AG08395 (cell line): Measurements from ENCODE around the gene C11orf21.
A peak's percentile ranks its signal among the peaks of the same experiment; 100 is the strongest.
"Not testable (repeated sequence)": the region's sequence is repeated elsewhere in the genome, so short reads cannot be mapped to it uniquely, and the experiment has no call there.

Source experiments
- DNase-seq: peaks from one replicate; pipeline ENCODE4 v3.0.0; 2012; ENCODE audit warnings: mixed read lengths, low spot score

The C11orf21 gene

DNA sequence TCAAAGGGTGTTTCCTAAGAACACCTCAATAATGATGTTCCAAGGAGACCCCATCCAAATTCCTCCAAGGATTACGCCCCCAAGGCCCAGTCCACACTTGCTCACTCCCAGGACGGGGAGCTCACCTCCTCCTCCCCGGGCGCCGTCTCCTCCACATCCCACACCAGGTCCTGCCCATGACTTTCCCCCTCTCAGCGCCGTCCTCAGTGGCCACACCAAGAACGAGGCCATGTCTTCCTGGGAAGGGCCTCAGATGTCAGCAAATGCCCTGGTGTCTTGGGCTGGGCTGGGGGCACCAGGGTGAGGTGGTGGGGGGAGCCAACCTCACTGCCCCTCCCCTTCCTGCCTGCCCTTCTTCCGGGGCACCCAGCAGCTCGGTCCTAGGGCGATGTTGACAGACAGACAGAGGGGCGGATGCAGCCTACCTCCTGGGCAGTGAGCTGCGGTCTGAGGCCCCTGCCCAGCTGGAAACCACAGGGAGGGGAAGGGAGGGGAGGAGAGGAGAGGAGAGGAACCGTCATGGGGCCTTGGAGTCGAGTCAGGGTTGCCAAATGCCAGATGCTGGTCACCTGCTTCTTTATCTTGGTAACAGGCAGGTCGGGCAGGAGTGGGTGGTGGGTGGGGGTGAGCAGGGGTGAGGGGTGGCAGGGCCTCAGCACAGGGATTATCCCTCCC is at the start of gene C11orf21, which contains the start of gene TSPAN32:
TSS of gene C11orf21 (minus strand) at position 288 of the 675 bp plus-strand sequence. CDS start at position 178, 110 bp downstream.
TSS of gene TSPAN32 (plus strand) at position 383 of the 675 bp plus-strand sequence. CDS start at position 520, 137 bp downstream.
- DNase-seq: no peak

- DNase-seq: no peak
Measured at GRCh38 chr11:2348986-2349385, 47.3 kb upstream of the C11orf21 start.

GRCh38 chr11:2347308-2347830 is 45.7 kb upstream of the C11orf21 start:
- DNase-seq: no peak

- no peak for DNase-seq
Measured at GRCh38 chr11:2346586-2347307, 45.0 kb upstream of the C11orf21 start.

- DNase-seq: no peak
Measured at GRCh38 chr11:2346014-2346413, 44.3 kb upstream of the C11orf21 start.

DNA sequence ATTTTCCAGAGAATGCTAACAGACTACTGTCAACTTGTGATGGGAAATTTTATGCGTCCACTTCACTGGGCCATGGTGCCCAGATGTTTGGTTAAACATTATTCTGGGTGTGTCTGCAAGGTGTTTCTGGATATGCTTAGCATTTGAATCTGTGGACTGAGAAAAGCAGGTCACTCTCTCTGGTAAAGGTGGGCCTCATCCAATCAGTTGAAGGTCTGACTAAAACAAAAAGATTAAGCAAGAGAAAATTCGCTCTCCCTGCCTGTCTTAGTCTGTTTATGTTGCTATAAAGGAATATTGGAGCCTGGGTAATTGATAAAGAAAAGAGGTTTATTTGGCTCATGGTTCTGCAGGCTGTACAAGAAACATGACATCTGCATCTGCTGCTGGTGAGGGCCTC is 43.3 kb upstream of the C11orf21 start:
- no peak for DNase-seq

DNA sequence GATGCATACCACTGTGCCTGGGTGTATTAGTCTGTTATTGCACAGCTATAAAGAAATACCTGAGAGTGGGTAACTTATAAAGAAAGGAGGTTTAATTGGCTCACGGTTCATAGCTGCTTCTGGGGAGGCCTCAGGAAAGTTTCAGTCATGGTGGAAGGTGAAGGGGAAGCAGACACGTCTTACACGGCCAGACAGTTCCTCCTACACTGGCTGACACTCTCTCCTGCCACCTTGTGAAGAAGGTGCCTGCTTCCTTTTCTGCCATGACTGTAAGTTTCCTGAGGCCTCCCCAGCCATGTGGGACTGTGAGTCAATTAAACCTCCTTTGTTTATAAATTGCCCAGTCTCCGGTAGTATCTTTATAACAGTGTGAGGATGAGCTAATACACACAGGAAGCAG is 41.8 kb upstream of the C11orf21 start:
- no peak for DNase-seq

- DNase-seq: no peak
Measured at GRCh38 chr11:2342981-2343380, 41.3 kb upstream of the C11orf21 start.

DNA sequence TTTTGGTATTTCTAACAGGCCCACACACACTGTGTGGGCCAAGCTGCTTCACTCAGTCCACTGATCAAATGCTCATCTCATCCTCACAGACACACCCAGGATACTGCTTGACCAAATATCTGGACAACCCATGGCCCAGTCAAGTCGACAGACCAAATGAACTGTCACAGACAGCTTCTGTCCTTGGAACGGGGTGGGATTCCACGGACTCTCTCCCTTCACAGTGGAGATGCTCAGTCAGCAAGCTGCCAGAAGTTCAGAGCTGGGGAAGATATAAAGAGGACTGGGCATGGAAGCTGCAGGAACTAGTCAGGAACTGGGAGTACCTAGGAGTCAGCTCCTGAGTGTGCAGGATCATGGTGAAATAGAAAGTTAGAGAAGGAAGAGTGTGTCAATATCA is 40.8 kb upstream of the C11orf21 start:
- DNase-seq: no peak

DNA sequence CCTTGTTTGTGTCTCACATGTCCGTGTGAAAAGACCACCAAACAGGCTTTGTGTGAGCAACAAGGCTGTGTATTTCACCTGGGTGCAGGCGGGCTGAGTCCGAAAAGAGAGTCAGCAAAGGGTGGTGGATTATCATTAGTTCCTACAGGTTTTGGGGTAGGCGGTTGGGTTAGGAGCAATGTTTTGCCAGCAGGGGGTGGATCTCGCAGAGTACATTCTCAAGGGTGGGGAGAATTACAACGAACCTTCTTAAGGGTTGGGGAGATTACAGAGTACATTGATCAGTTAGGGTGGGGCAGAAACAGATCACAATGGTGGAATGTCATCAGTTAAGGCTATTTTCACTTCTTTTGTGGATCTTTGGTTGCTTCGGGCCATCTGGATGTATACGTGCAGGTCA is 37.0 kb upstream of the C11orf21 start:
- DNase-seq: not testable (repeated sequence)

GRCh38 chr11:2335286-2335685 is 33.6 kb upstream of the C11orf21 start:
- not testable (repeated sequence) for DNase-seq

DNA sequence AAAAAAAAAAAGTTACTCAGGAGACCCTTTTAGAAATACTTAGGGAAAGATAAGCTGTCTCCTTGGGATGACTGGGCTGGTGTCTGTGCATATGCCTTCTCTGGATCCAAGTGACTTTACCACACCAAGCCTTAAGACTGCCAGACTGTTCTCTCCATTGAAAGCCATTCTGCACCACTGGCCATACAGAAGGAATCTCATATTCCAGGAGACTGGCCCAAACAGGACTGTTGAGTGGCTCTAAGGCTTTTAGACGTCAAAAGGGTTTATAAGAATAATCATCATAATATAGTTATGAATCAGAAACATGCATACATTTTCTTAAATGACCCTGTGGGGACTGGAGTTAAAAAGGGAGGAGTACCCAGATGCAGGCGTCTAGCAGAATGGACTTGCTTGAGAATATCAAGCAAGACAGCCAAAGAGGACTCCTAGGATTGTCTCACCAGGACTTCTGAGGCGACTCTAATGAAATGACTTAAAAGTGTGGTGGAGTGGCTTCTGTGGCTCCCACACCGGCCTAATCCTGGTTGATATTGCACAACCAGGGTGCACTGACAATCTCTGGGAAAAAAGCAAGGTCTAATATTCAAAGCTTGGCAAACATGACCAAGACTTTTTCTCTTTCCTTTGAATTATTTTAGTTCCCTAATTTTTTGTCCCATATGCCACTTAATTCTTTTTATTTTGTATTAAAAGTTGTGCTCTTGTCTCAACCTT is 31.9 kb upstream of the C11orf21 start:
- DNase-seq: not testable (repeated sequence)

- not testable (repeated sequence) for DNase-seq
Measured at GRCh38 chr11:2332569-2332968, 30.9 kb upstream of the C11orf21 start.

DNA sequence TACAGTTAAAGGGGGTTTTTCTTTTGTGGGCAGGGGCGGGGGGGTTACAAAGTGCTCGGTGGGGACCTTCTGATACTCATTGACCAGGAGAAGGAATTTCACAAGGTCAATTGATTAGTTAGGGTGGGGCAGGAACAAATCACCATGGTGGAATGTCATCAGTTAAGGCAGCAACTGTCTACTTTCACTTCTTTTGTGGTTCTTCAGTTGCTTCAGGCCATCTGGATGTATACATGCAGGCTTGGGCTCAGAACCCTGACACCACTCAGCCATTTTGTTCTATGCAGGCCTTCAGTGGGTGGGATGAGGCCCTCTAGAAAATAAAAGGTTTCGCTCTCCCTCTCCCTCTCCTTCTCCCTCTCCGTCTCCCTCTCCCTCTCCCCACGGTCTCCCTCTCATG is 29.7 kb upstream of the C11orf21 start:
- no peak for DNase-seq

DNA sequence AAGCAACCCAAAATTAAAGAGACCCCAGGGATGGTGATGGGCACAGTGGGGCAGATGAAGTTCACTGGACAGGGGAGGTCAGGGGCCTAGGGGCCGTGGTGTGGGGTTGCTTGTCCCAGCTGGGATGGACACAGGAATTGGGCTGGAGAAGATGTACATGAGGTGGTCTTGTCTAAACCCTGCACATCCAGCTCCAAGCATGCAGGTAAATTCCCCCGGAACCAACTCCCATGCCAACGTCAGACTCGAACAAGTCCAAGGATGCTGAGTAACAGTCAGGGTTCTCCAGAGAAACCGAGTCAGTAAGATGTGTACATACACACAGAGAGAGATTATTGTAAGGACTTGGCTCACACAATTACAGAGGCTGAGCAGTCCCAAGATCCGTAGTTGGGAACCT is 29.0 kb upstream of the C11orf21 start:
- no peak for DNase-seq

DNA sequence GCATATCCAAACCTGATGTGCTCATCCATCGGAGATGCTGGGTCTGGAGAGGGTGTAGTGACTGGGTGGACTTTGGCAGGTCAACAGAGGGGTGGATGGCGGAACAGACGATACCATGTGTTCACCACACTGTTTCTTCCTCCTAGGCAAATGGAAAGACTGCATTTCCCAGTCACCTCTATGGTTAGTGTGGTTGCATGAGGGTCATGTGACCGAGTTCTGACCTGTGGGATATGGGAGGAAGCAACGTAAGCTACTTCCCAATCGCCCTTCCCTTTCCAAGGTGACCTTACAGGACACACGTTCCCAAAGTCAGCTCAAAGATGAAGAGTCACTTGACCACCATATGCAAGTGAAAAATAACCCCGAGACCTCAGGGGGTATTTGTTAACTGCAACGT is 27.8 kb upstream of the C11orf21 start:
- no peak for DNase-seq

- DNase-seq: no peak
Measured at GRCh38 chr11:2328656-2329354, 27.1 kb upstream of the C11orf21 start.

GRCh38 chr11:2328021-2328420 is 26.3 kb upstream of the C11orf21 start:
- no peak for DNase-seq

DNA sequence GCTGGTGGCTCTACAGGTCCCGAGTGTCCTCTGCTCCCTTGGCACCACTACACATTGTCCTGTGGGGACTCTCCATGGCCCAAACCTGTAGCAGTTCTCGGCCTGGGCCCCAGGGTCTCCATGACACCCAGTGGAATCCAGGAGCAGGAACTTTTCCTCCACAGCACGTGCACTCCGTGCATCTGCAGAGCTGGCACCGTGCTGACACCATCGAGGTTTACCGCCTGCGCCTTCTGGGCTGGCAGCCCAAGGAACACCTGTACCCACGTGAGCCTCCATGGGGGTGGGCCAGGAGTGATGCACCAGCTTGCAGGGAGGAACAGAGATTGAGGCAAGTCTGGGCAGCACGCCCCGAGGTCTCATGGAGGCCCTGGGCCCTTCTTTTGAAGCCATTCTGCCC is 25.3 kb upstream of the C11orf21 start:
- no peak for DNase-seq

GRCh38 chr11:2325719-2326118 is 24.0 kb upstream of the C11orf21 start:
- DNase-seq: peak; percentile 86

- DNase-seq: no peak
Measured at GRCh38 chr11:2325123-2325522, 23.4 kb upstream of the C11orf21 start.

DNA sequence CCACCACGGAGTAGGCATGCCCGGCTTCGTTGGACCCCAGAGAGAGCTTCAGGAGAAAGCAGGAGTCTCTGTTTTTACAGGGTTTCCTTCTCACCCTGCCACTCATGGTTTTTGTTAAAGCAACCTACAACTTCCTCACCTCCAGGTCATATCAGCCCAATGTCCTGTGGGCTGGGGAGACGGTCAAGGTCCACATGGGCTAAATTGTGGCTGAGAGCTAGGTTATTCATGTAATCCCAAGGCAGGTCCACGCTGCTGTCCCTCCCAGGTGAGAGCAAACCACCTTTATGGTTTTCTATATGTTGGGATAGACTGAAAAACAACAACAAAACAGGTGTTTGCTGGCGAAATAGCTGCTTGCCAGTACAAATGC is 19.6 kb upstream of the C11orf21 start:
- DNase-seq: no peak
